Prostate gland (tissue), 2 donors: ENCODE measurements around the gene SLC7A11.

Experiments
- CTCF ChIP-seq, 4 experiments: fragments of 200-600 bp in 2 of 4; fragments of 450-650 bp in 2 of 4; sonication (generic) in 2 of 4; IDR thresholded peaks; 1 replicate in 3 of 4; 2 replicates in 1 of 4; pipeline ENCODE4 v1.5.1; 2016 to 2019; ENCODE audit warnings: antibody characterized with exemption in 4 of 4, mild to moderate bottlenecking in 2 of 4, moderate library complexity in 2 of 4
- POLR2A ChIP-seq: fragments of 450-650 bp; IDR thresholded peaks from one replicate; pipeline ENCODE4 v1.6.1; 2016; ENCODE audit warnings: antibody characterized with exemption, mild to moderate bottlenecking
- POLR2AphosphoS5 ChIP-seq: sonication (generic); formaldehyde crosslinking; IDR thresholded peaks from one replicate; pipeline ENCODE4 v1.6.1; 2017; ENCODE audit warnings: antibody characterized with exemption

DNA sequence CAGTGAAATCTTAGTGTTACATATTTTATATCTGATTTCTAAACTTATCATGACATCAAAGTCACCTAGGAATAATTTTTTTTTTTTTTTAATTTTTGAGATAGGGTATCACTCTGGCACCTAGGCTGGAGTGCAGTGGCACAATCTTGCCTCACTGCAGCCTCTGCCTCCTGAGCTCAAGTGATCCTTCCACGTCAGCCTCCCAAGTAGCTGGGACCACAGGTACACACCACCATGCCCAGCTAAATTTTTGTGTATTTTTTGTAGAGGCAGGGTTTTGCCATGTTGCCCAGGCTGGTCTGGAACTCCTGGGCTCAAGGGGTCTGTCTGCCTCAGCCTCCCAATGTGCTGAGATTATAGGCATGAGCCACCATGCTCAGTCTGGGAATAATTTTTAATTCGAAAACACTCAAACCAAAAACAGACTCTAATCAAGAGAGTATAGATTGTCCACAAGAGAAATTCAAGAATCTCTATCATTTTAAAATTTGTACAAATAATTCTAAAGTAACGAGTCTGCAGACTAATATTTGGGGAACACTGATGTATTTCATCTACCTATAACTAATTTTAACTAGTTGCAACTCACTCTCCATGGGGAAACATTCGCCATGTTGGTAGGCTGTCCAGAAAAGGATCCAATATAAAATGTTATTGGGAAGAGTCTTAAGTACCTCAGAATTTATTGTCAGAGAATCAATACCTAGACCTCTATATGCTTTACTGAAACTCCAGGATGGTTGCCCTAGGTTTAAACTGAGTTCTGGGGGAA, 3.4 kb downstream of the SLC7A11 start:
- no peak for TF ChIP-seq CTCF (IDR thresholded peaks at IDR 0.05)
- TF ChIP-seq POLR2A, result no peak
- TF ChIP-seq POLR2AphosphoS5, result no peak
